Testis (tissue), 3 donors: ENCODE measurements around the gene PRSS1. TPM values are rescaled to one million over a fixed set of nuclear protein-coding genes. Genes with fewer than 3 reads are reported as not detected.

Experiments
- DNase-seq: peaks from one replicate; pipeline ENCODE4 v3.0.0-alpha.2; 2019
- H3K27ac ChIP-seq, 2 donors: fragments of 200-600 bp; sonication (generic); one replicate each; pipeline ENCODE4 v1.5.1; 2019
- H3K27me3 ChIP-seq: fragments of 200-600 bp; sonication (generic); one replicate; pipeline ENCODE4 v1.5.1; 2019
- H3K36me3 ChIP-seq: fragments of 200-600 bp; sonication (generic); one replicate; pipeline ENCODE4 v1.5.1; 2017; ENCODE audit warnings: low read depth; ENCODE audit errors: missing control alignments
- H3K4me1 ChIP-seq: fragments of 200-600 bp; sonication (generic); one replicate; pipeline ENCODE4 v1.5.1; 2019
- H3K4me3 ChIP-seq, 2 donors: fragments of 200-600 bp; sonication (generic); one replicate each; pipeline ENCODE4 v1.5.1; 2017 to 2019
- H3K9me3 ChIP-seq: fragments of 200-600 bp; sonication (generic); one replicate; pipeline ENCODE4 v1.5.1; 2017
- CTCF ChIP-seq, 3 experiments: fragments of 450-650 bp in 2 of 3; fragments of 200-600 bp in 1 of 3; sonication (generic) in 1 of 3; IDR thresholded peaks; one replicate each; pipeline ENCODE4 v1.5.1; 2016 to 2019; ENCODE audit warnings: antibody characterized with exemption in 3 of 3, mild to moderate bottlenecking in 2 of 3, moderate library complexity in 1 of 3
- POLR2A ChIP-seq: fragments of 450-650 bp; IDR thresholded peaks from one replicate; pipeline ENCODE4 v1.6.1; 2017; ENCODE audit warnings: antibody characterized with exemption, mild to moderate bottlenecking, moderate library complexity
- WGBS, 2 donors: methylation state at CpG; one replicate each; pipeline ENCODE4 v1.1.5; 2018; 5-methylcytosine and 5-hydroxymethylcytosine counted together
- intact Hi-C: fragments of 100-400 bp; cut with DNase I; formaldehyde crosslinking; loops from one replicate; pipeline ENCODE4 v1.15.1; 2023; ENCODE audit warnings: low total_unique reads
- polyA plus RNA-seq: library from polyadenylated mRNA; stranded (reverse); fragments of 350-450 nt; fragmentation: Illumina TruSeq; extraction: RNeasy Lipid Tissue Mini Kit (QIAGEN cat#74804); gene quantifications from one replicate; pipeline ENCODE4 v1.2.3, GENCODE V29; 2014; ENCODE audit warnings: low read depth, low replicate concordance; ENCODE audit not compliant: insufficient read depth
- total RNA-seq, 2 donors: library from RNA; depleted of rRNA; stranded (reverse); fragments of >200 nt; gene quantifications; one replicate each; pipeline ENCODE4 v1.2.3, GENCODE V29; 2016

PRSS1 gene
- total and polyA plus RNA-seq, 3 donors from 2014 or later: not detected

DNA sequence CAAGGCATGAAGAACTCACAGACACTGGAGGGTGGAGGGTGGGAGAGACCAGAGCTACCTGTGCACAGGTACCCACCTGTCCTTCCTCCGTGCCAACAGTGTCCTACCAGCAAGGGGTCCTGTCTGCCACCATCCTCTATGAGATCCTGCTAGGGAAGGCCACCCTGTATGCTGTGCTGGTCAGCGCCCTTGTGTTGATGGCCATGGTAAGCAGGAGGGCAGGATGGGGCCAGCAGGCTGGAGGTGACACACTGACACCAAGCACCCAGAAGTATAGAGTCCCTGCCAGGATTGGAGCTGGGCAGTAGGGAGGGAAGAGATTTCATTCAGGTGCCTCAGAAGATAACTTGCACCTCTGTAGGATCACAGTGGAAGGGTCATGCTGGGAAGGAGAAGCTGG, 43.3 kb downstream of the PRSS1 start:
- peaks cover 8% of the 10 kb centered on the region for H3K4me1 ChIP-seq
- TF ChIP-seq POLR2A (no peak), CTCF (IDR thresholded peaks at IDR 0.05) (no peak)
- H3K4me3 ChIP-seq: no peak overlapping the region
- H3K27ac ChIP-seq: no peak overlapping the region
- H3K27me3 ChIP-seq: no peaks in the 10 kb centered on the region
- H3K9me3 ChIP-seq: no peaks in the 10 kb centered on the region
- DNase-seq: no peak
- 85 to 100% methylated on average over 2 of the region's 2 CpGs for WGBS, 2 donors
- intact Hi-C loops: no loop called here
- no peaks in the 10 kb centered on the region for H3K36me3 ChIP-seq

DNA sequence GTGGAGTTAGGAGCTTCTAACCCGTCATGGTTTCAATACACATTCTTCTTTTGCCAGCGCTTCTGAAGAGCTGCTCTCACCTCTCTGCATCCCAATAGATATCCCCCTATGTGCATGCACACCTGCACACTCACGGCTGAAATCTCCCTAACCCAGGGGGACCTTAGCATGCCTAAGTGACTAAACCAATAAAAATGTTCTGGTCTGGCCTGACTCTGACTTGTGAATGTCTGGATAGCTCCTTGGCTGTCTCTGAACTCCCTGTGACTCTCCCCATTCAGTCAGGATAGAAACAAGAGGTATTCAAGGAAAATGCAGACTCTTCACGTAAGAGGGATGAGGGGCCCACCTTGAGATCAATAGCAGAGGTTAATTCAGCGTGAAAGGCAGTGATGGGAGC, 43.9 kb downstream of the PRSS1 start:
- 92 to 93% methylated on average over 5 of the region's 5 CpGs for WGBS, 2 donors
- Histone ChIP-seq H3K27me3 (no peaks in the 10 kb centered on the region), H3K4me1 (peaks cover 8% of the 10 kb centered on the region), H3K9me3 (no peaks in the 10 kb centered on the region), H3K27ac (no peak overlapping the region), H3K4me3 (no peak overlapping the region), H3K36me3 (no peaks in the 10 kb centered on the region)
- TF ChIP-seq POLR2A: no peak
- no peak for TF ChIP-seq CTCF (IDR thresholded peaks at IDR 0.05)
- intact Hi-C loops: no loop called here
- DNase-seq: no peak

DNA sequence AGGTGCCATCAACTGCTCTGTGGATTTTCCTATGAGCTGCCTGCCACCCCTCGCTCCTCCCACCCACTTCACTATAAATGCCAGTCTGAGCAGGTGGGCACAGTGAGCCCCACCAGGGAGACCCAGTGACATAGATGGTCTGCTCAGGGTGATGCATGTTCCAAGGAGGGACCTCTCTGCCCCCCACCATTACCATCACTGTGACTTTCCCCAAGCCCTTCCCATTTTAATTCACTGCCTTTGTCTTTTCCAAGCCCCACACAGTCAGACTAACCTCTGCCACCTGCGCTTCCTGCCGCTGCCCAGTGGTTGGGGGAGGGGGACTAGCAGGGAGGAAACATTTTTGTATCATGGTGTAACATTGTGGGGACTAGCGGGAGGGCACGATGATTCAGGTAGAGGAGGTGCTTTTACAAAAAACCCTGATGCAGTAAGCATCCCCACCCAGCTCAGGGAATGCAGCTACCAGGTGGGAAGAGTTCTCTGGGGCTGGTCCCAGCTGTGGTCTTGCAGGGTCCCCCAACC, 46.1 kb downstream of the PRSS1 start:
- Histone ChIP-seq H3K9me3 (no peaks in the 10 kb centered on the region), H3K27ac (no peak overlapping the region), H3K4me1 (peaks cover 4% of the 10 kb centered on the region), H3K4me3 (no peak overlapping the region), H3K36me3 (no peaks in the 10 kb centered on the region), H3K27me3 (no peaks in the 10 kb centered on the region)
- intact Hi-C loops: no loop called here
- DNase-seq: no peak
- no peak for TF ChIP-seq POLR2A
- no peak for TF ChIP-seq CTCF (IDR thresholded peaks at IDR 0.05)
- WGBS, 2 donors: 67 to 86% methylated on average over 5 of the region's 5 CpGs

DNA sequence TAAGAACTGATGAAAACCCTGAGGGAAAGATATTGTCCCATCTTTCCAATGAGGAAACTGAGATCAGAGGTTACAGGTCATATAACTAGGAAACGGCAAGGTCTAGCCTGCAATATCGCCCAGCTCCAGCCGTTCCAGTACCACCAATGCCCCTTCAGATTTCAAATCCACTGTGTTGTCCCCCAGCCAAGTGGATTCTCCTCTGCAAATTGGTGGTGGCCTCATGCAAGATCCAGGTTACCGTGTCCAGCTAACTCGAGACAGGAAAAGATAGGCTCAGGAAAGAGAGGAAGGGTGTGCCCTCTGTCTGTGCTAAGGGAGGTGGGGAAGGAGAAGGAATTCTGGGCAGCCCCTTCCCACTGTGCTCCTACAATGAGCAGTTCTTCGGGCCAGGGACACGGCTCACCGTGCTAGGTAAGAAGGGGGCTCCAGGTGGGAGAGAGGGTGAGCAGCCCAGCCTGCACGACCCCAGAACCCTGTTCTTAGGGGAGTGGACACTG, 46.8 kb downstream of the PRSS1 start:
- TF ChIP-seq CTCF (IDR thresholded peaks at IDR 0.05): no peak
- TF ChIP-seq POLR2A: no peak
- Histone ChIP-seq H3K27ac (peak overlapping the region; percentile 81 to 89), H3K4me1 (peaks cover 4% of the 10 kb centered on the region), H3K36me3 (no peaks in the 10 kb centered on the region), H3K9me3 (no peaks in the 10 kb centered on the region), H3K4me3 (peak overlapping the region in 1 of 2 donors; percentile 68), H3K27me3 (no peaks in the 10 kb centered on the region)
- no peak for DNase-seq
- 32 to 47% methylated on average over 9 of the region's 9 CpGs for WGBS, 2 donors
- intact Hi-C loops: no loop called here
